ENCODE data around the gene MFSD12. TPM values are rescaled to one million over a fixed set of nuclear protein-coding genes. Genes with fewer than 3 reads are reported as not detected.

The MFSD12 gene
- total and polyA plus RNA-seq, 2 experiments from 2014 or later: 44.7 to 57.7 TPM

DNA sequence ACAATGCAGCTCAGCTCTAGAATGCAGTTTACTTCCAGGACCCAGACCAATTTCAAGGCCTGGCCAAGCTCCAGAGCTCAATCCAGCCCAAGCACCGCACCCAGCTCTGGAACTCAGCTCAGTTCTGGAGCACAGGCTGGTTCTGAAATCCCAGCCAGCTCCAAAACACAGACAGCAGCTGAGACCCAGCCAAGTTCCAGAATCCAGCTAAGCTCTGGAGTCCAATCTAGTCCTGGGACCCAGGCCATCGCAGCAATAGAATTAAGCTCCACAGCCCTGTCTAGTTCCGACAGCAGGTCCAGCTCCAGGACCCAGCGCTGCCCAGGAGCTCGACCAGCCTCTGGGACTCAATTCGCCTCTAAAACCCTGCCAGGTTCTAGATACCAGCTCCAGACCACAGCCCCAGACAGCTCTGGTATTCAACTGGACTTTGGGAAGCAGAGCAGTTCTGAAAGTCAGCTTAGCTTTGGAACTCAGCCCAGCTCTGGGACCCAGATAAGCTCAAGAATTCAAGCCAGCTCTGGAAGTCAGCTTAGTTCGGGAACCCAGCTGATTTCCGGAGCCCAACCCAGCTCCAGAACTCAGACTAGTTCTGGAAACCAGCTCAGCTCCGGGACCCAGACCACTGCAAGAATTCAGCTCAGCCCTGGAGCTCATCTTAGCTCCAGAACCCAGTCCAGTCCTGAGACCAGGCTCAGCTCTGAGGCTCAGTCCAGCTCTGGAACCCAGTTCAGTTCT lies 34.7 kb upstream of the MFSD12 start:
- TF ChIP-seq, protein P1, sequence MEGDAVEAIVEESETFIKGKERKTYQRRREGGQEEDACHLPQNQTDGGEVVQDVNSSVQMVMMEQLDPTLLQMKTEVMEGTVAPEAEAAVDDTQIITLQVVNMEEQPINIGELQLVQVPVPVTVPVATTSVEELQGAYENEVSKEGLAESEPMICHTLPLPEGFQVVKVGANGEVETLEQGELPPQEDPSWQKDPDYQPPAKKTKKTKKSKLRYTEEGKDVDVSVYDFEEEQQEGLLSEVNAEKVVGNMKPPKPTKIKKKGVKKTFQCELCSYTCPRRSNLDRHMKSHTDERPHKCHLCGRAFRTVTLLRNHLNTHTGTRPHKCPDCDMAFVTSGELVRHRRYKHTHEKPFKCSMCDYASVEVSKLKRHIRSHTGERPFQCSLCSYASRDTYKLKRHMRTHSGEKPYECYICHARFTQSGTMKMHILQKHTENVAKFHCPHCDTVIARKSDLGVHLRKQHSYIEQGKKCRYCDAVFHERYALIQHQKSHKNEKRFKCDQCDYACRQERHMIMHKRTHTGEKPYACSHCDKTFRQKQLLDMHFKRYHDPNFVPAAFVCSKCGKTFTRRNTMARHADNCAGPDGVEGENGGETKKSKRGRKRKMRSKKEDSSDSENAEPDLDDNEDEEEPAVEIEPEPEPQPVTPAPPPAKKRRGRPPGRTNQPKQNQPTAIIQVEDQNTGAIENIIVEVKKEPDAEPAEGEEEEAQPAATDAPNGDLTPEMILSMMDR (IDR thresholded peaks at IDR 0.05; ENCODE audit: poor library complexity): no peak
- TF ChIP-seq EZH2phosphoT487 (IDR thresholded peaks at IDR 0.05; ENCODE audit: low read depth, severe bottlenecking, unreplicated experiment) (no peak), EZH2 (IDR thresholded peaks at IDR 0.05; ENCODE audit: borderline replicate concordance) (no peak)

GRCh38 chr19:3590991-3591659 lies 33.7 kb upstream of the MFSD12 start:
- Histone ChIP-seq H3K4me1 (ENCODE audit: insufficient read depth) (no peaks in the 10 kb centered on the region), H3K79me2 (no peaks in the 10 kb centered on the region), H2AFZ (no peak overlapping the region), H3K4me3 (no peak overlapping the region), H3K27ac (no peak overlapping the region), H3K9me3 (ENCODE audit: low read depth) (no peaks in the 10 kb centered on the region), H3K36me3 (replicated peaks; ENCODE audit: insufficient read depth, low read depth) (no peaks in the 10 kb centered on the region), H3K4me2 (no peak overlapping the region), H3K27me3 (peaks cover 16% of the 10 kb centered on the region), H3K9me2 (replicated peaks; ENCODE audit: insufficient read depth) (no peaks in the 10 kb centered on the region), H4K20me1 (ENCODE audit: insufficient read depth, poor library complexity, severe bottlenecking) (no peaks in the 10 kb centered on the region)
- WGBS (ENCODE audit: low lambda C conversion rate, missing lambda C conversion rate): 92% methylated on average over 8 of the region's 8 CpGs
- TF ChIP-seq EZH2phosphoT487 (IDR thresholded peaks at IDR 0.05; ENCODE audit: low read depth, severe bottlenecking, unreplicated experiment) (no peak), EZH2 (IDR thresholded peaks at IDR 0.05; ENCODE audit: borderline replicate concordance) (no peak)
- TF ChIP-seq, protein P1 (IDR thresholded peaks at IDR 0.05; ENCODE audit: poor library complexity): no peak
- DNase-seq (ENCODE audit: low spot score): no peak

More for the DNA sequence above, 34.7 kb upstream of the MFSD12 start:
- no peak overlapping the region for H3K4me2 ChIP-seq
- H3K27ac ChIP-seq: no peak overlapping the region
- no peak for DNase-seq (ENCODE audit: low spot score)
- H4K20me1 ChIP-seq (ENCODE audit: insufficient read depth, poor library complexity, severe bottlenecking): no peaks in the 10 kb centered on the region
- H3K9me2 ChIP-seq (replicated peaks; ENCODE audit: insufficient read depth): no peaks in the 10 kb centered on the region
- peaks cover 6% of the 10 kb centered on the region for H3K27me3 ChIP-seq
- no peaks in the 10 kb centered on the region for H3K4me1 ChIP-seq (ENCODE audit: insufficient read depth)
- H3K9me3 ChIP-seq (ENCODE audit: low read depth): no peaks in the 10 kb centered on the region
- no peak overlapping the region for H2AFZ ChIP-seq
- WGBS (ENCODE audit: low lambda C conversion rate, missing lambda C conversion rate): 87% methylated on average over 9 of the region's 9 CpGs
- no peak overlapping the region for H3K4me3 ChIP-seq
- no peaks in the 10 kb centered on the region for H3K79me2 ChIP-seq
- H3K36me3 ChIP-seq (replicated peaks; ENCODE audit: insufficient read depth, low read depth): no peaks in the 10 kb centered on the region

GRCh38 chr19:3589949-3590348 lies 32.6 kb upstream of the MFSD12 start:
- Histone ChIP-seq H3K79me2 (no peaks in the 10 kb centered on the region), H3K9me2 (replicated peaks; ENCODE audit: insufficient read depth) (no peaks in the 10 kb centered on the region), H4K20me1 (ENCODE audit: insufficient read depth, poor library complexity, severe bottlenecking) (no peaks in the 10 kb centered on the region), H3K4me3 (no peak overlapping the region), H3K36me3 (replicated peaks; ENCODE audit: insufficient read depth, low read depth) (no peaks in the 10 kb centered on the region), H3K27me3 (peaks cover 25% of the 10 kb centered on the region), H3K4me2 (no peak overlapping the region), H3K9me3 (ENCODE audit: low read depth) (no peaks in the 10 kb centered on the region), H3K4me1 (ENCODE audit: insufficient read depth) (no peaks in the 10 kb centered on the region), H2AFZ (no peak overlapping the region), H3K27ac (no peak overlapping the region)
- TF ChIP-seq, protein P1 (IDR thresholded peaks at IDR 0.05; ENCODE audit: poor library complexity): no peak
- TF ChIP-seq EZH2 (IDR thresholded peaks at IDR 0.05; ENCODE audit: borderline replicate concordance) (no peak), EZH2phosphoT487 (IDR thresholded peaks at IDR 0.05; ENCODE audit: low read depth, severe bottlenecking, unreplicated experiment) (no peak)
- no peak for DNase-seq (ENCODE audit: low spot score)
- WGBS (ENCODE audit: low lambda C conversion rate, missing lambda C conversion rate): 95% methylated on average over 18 of the region's 22 CpGs
